DMS 273 treated with DMSO at 0.1 percent for 48 hours (cell line): ENCODE measurements around the gene KIAA0232.
"Not testable (repeated sequence)": the region's sequence is repeated elsewhere in the genome, so short reads cannot be mapped to it uniquely, and the experiment has no call there.

ENCODE experiments used
- DNase-seq: peaks from one replicate; lab custom pipeline; 2025; lab: John Stamatoyannopoulos, UW

KIAA0232 gene

GRCh38 chr4:6881908-6882307, 99.4 kb downstream of the KIAA0232 start:
- no peak for DNase-seq

GRCh38 chr4:6884341-6884870, 101.9 kb downstream of the KIAA0232 start:
- DNase-seq, result no peak

GRCh38 chr4:6885953-6886557, 103.5 kb downstream of the KIAA0232 start:
- DNase-seq, result no peak

GRCh38 chr4:6886886-6887285, 104.4 kb downstream of the KIAA0232 start:
- no peak for DNase-seq

- no peak for DNase-seq
Observed at GRCh38 chr4:6887591-6888371, 105.3 kb downstream of the KIAA0232 start.

- no peak for DNase-seq
Observed at GRCh38 chr4:6888506-6889071, 106.1 kb downstream of the KIAA0232 start.

GRCh38 chr4:6889101-6889735, 106.7 kb downstream of the KIAA0232 start:
- DNase-seq, result no peak

- no peak for DNase-seq
Observed at GRCh38 chr4:6889736-6890324, 107.3 kb downstream of the KIAA0232 start.

- DNase-seq, result no peak
Observed at GRCh38 chr4:6890358-6890757, 107.8 kb downstream of the KIAA0232 start.

- not testable (repeated sequence) for DNase-seq
Observed at GRCh38 chr4:6890971-6891370, 108.4 kb downstream of the KIAA0232 start.

- DNase-seq, result no peak
Observed at GRCh38 chr4:6891436-6892170, 109.1 kb downstream of the KIAA0232 start.

GRCh38 chr4:6892190-6892908, 109.8 kb downstream of the KIAA0232 start:
- DNase-seq, result no peak

- no peak for DNase-seq
Observed at GRCh38 chr4:6892909-6893202, 110.3 kb downstream of the KIAA0232 start.

GRCh38 chr4:6893449-6894085, 111.0 kb downstream of the KIAA0232 start:
- DNase-seq, result no peak

- no peak for DNase-seq
Observed at GRCh38 chr4:6894086-6894478, 111.6 kb downstream of the KIAA0232 start.

GRCh38 chr4:6894528-6895498, 112.3 kb downstream of the KIAA0232 start:
- no peak for DNase-seq

- DNase-seq, result no peak
Observed at GRCh38 chr4:6896035-6896434, 113.5 kb downstream of the KIAA0232 start.

GRCh38 chr4:6898763-6899162, 116.2 kb downstream of the KIAA0232 start:
- no peak for DNase-seq

GRCh38 chr4:6900181-6900812, 117.8 kb downstream of the KIAA0232 start:
- no peak for DNase-seq
